Tibial nerve (tissue), 3 donors: ENCODE results near the gene ZYG11B.

ENCODE experiments used
- CTCF ChIP-seq, 5 experiments: fragments of 200-600 bp in 3 of 5; fragments of 450-650 bp in 2 of 5; sonication (generic) in 3 of 5; IDR thresholded peaks; one replicate each; pipeline ENCODE4 v1.5.1; 2016 to 2019; ENCODE audit warnings: antibody characterized with exemption in 5 of 5, mild to moderate bottlenecking in 3 of 5, moderate library complexity in 2 of 5
- POLR2A ChIP-seq, 2 donors: fragments of 450-650 bp; IDR thresholded peaks; one replicate each; pipeline ENCODE4 v1.6.1; 2017; ENCODE audit warnings: antibody characterized with exemption in 2 of 2, mild to moderate bottlenecking in 2 of 2, moderate library complexity in 2 of 2

- no peak for TF ChIP-seq CTCF (IDR thresholded peaks at IDR 0.05)
- no peak for TF ChIP-seq POLR2A (IDR thresholded peaks at IDR 0.05)
Observed at GRCh38 chr1:52753169-52753568, 26.9 kb downstream of the ZYG11B start.
